ENCODE measurements around the gene RNF133. TPM values are rescaled to one million over a fixed set of nuclear protein-coding genes. Genes with fewer than 3 reads are reported as not detected.
"Not testable (repeated sequence)": the region's sequence is repeated elsewhere in the genome, so short reads cannot be mapped to it uniquely, and the experiment has no call there.

Gene RNF133
- polyA plus RNA-seq, 2 donors = not detected

GRCh38 chr7:122692769-122693309, 6.1 kb downstream of the RNF133 start:
- no peaks in the 10 kb centered on the region for H3K4me1 ChIP-seq (ENCODE audit: control insufficient read depth in 2 of 2, insufficient read depth in 2 of 2, low read length in 1 of 2)
- WGBS, 2 donors = 93 to 95% methylated on average over 3 of the region's 3 CpGs

DNA sequence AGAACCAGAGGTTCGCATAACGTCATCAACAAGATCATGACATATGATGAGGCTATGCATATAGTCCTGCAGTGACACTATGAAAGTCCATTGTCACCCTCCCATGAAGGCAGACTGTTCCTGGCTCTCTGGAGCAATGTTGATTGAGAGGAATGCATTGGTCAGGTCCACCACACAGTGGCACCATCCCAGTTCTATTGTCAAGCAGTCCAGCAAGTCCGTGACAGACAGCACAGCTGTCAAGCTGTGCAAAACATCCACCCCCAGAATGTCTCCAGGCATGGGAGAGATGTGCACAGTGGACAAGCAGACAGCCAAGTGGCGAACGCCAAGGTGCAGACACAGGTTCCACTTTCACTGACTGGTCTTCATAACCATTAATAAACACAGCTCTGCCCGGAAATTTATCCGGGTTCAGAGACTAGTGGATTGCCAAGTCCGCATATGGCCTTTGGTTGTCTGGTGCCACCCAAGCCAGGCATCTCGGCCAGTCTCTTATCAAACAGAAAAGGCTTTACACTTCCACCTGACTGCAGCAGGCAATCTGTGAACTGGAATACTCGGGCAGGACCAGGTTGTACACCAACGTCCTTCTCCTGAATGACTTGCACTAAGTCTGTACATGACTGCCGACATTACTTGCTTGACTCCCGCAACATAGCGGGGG, 7.2 kb downstream of the RNF133 start:
- no peak overlapping the region for H3K4me3 ChIP-seq (ENCODE audit: low read depth in 1 of 2, low read length in 2 of 2)
- H3K36me3 ChIP-seq (ENCODE audit: control insufficient read depth in 2 of 2, insufficient read depth in 2 of 2, low read length in 1 of 2) = no peaks in the 10 kb centered on the region
- 94 to 95% methylated on average over 14 of the region's 14 CpGs for WGBS, 2 donors
- no peak overlapping the region for H3K27ac ChIP-seq (ENCODE audit: low read depth in 2 of 2, low read length in 1 of 2)
- no peaks in the 10 kb centered on the region for H3K27me3 ChIP-seq (ENCODE audit: control insufficient read depth in 1 of 2, insufficient read depth in 2 of 2, low read length in 2 of 2)
- H3K9me3 ChIP-seq (ENCODE audit: control insufficient read depth in 2 of 2, insufficient read depth in 1 of 2, low read depth in 1 of 2, low read length in 1 of 2) = peaks cover 0 to 2% of the 10 kb centered on the region in 2 donors
- H3K4me1 ChIP-seq (ENCODE audit: control insufficient read depth in 2 of 2, insufficient read depth in 2 of 2, low read length in 1 of 2) = no peaks in the 10 kb centered on the region

More at GRCh38 chr7:122692769-122693309, 6.1 kb downstream of the RNF133 start:
- no peaks in the 10 kb centered on the region for H3K36me3 ChIP-seq (ENCODE audit: control insufficient read depth in 2 of 2, insufficient read depth in 2 of 2, low read length in 1 of 2)
- no peaks in the 10 kb centered on the region for H3K27me3 ChIP-seq (ENCODE audit: control insufficient read depth in 1 of 2, insufficient read depth in 2 of 2, low read length in 2 of 2)
- peaks cover 0 to 2% of the 10 kb centered on the region in 2 donors for H3K9me3 ChIP-seq (ENCODE audit: control insufficient read depth in 2 of 2, insufficient read depth in 1 of 2, low read depth in 1 of 2, low read length in 1 of 2)
- H3K27ac ChIP-seq (ENCODE audit: low read depth in 2 of 2, low read length in 1 of 2) = no peak overlapping the region
- no peak overlapping the region for H3K4me3 ChIP-seq (ENCODE audit: low read depth in 1 of 2, low read length in 2 of 2)

- H3K27me3 ChIP-seq (ENCODE audit: control insufficient read depth in 1 of 2, insufficient read depth in 2 of 2, low read length in 2 of 2) = no peaks in the 10 kb centered on the region
- 90 to 91% methylated on average over 13 of the region's 13 CpGs for WGBS, 2 donors
- no peaks in the 10 kb centered on the region for H3K4me1 ChIP-seq (ENCODE audit: control insufficient read depth in 2 of 2, insufficient read depth in 2 of 2, low read length in 1 of 2)
- H3K27ac ChIP-seq (ENCODE audit: low read depth in 2 of 2, low read length in 1 of 2) = no peak overlapping the region
- H3K4me3 ChIP-seq (ENCODE audit: low read depth in 1 of 2, low read length in 2 of 2) = no peak overlapping the region
- peaks cover 0 to 2% of the 10 kb centered on the region in 2 donors for H3K9me3 ChIP-seq (ENCODE audit: control insufficient read depth in 2 of 2, insufficient read depth in 1 of 2, low read depth in 1 of 2, low read length in 1 of 2)
- no peaks in the 10 kb centered on the region for H3K36me3 ChIP-seq (ENCODE audit: control insufficient read depth in 2 of 2, insufficient read depth in 2 of 2, low read length in 1 of 2)
Observed at GRCh38 chr7:122689346-122690109, 9.4 kb downstream of the RNF133 start.

GRCh38 chr7:122688400-122688998, 10.4 kb downstream of the RNF133 start:
- Histone ChIP-seq H3K4me3 (ENCODE audit: low read depth in 1 of 2, low read length in 2 of 2) (no peak overlapping the region), H3K27me3 (ENCODE audit: control insufficient read depth in 1 of 2, insufficient read depth in 2 of 2, low read length in 2 of 2) (no peaks in the 10 kb centered on the region), H3K27ac (ENCODE audit: low read depth in 2 of 2, low read length in 1 of 2) (no peak overlapping the region), H3K36me3 (ENCODE audit: control insufficient read depth in 2 of 2, insufficient read depth in 2 of 2, low read length in 1 of 2) (no peaks in the 10 kb centered on the region), H3K4me1 (ENCODE audit: control insufficient read depth in 2 of 2, insufficient read depth in 2 of 2, low read length in 1 of 2) (no peaks in the 10 kb centered on the region), H3K9me3 (ENCODE audit: control insufficient read depth in 2 of 2, insufficient read depth in 1 of 2, low read depth in 1 of 2, low read length in 1 of 2) (peaks cover 0 to 2% of the 10 kb centered on the region in 2 donors)
- WGBS, 2 donors = 69 to 80% methylated on average over 6 of the region's 6 CpGs

- Histone ChIP-seq H3K36me3 (ENCODE audit: control insufficient read depth in 2 of 2, insufficient read depth in 2 of 2, low read length in 1 of 2) (no peaks in the 10 kb centered on the region), H3K4me3 (ENCODE audit: low read depth in 1 of 2, low read length in 2 of 2) (no peak overlapping the region), H3K9me3 (ENCODE audit: control insufficient read depth in 2 of 2, insufficient read depth in 1 of 2, low read depth in 1 of 2, low read length in 1 of 2) (peaks cover 0 to 2% of the 10 kb centered on the region in 2 donors), H3K27me3 (ENCODE audit: control insufficient read depth in 1 of 2, insufficient read depth in 2 of 2, low read length in 2 of 2) (no peaks in the 10 kb centered on the region), H3K27ac (ENCODE audit: low read depth in 2 of 2, low read length in 1 of 2) (no peak overlapping the region), H3K4me1 (ENCODE audit: control insufficient read depth in 2 of 2, insufficient read depth in 2 of 2, low read length in 1 of 2) (no peaks in the 10 kb centered on the region)
- 76 to 82% methylated on average over 10 of the region's 10 CpGs for WGBS, 2 donors
Observed at GRCh38 chr7:122686360-122686878, 12.5 kb downstream of the RNF133 start.

DNA sequence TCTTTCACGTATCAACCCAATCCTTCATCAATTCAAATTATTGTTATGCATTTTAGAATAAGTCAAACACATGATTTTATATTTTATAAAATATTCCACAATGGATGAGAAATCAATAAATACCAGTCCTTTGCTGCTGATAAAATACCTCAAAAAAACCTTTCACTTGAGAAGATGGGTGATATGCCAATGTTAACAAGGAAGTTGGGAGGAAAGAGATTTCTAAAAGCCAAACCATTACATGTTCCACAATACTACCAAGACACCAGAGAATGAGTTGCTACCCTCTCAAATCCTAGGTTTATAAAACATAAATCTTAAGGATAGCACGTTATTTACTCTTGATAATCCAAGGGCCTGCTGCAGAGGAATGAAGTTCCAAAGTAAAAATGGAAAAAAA, 14.4 kb downstream of the RNF133 start:
- 55 to 76% methylated on average over 2 of the region's 2 CpGs for WGBS, 2 donors
- Histone ChIP-seq H3K4me3 (ENCODE audit: low read depth in 1 of 2, low read length in 2 of 2) (no peak overlapping the region), H3K27me3 (ENCODE audit: control insufficient read depth in 1 of 2, insufficient read depth in 2 of 2, low read length in 2 of 2) (no peaks in the 10 kb centered on the region), H3K9me3 (ENCODE audit: control insufficient read depth in 2 of 2, insufficient read depth in 1 of 2, low read depth in 1 of 2, low read length in 1 of 2) (no peaks in the 10 kb centered on the region), H3K36me3 (ENCODE audit: control insufficient read depth in 2 of 2, insufficient read depth in 2 of 2, low read length in 1 of 2) (no peaks in the 10 kb centered on the region), H3K4me1 (ENCODE audit: control insufficient read depth in 2 of 2, insufficient read depth in 2 of 2, low read length in 1 of 2) (no peaks in the 10 kb centered on the region), H3K27ac (ENCODE audit: low read depth in 2 of 2, low read length in 1 of 2) (no peak overlapping the region)

DNA sequence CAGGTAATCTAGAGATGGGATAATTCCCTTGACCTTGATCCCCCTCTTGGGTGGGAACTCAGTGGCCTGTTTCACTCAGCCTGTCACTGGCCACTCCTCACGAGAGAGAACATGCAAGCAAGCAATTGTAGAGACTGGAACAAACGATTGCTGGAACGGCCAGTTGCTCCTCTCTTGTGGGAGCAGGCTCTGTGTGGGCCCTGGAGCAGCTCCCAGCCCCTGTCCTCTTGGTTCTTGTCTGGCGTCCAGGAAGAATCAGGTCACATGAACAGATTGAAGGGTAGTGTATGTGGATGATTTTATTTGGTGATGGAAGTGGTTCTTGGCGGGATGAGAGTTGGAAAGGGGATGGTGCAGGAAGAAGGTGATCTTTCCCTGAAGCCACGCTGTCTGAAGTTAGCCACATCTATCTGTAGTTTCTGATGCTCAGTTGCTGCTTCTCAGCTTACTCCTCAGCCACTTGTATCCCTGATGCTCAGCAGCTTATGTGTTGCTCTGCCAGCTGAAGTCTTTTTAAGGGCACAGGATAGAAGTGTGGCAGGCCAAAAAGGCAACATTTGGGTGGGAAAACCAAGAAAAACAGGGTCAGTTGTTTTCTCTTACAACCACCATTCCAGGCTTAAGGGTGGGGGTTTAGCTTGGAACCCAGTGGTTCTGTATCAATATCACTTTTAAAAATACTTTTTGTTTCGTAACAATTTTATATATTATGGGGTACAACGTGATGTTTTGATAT, 15.9 kb downstream of the RNF133 start:
- Histone ChIP-seq H3K36me3 (ENCODE audit: control insufficient read depth in 2 of 2, insufficient read depth in 2 of 2, low read length in 1 of 2) (no peaks in the 10 kb centered on the region), H3K4me3 (ENCODE audit: low read depth in 1 of 2, low read length in 2 of 2) (no peak overlapping the region), H3K4me1 (ENCODE audit: control insufficient read depth in 2 of 2, insufficient read depth in 2 of 2, low read length in 1 of 2) (no peaks in the 10 kb centered on the region), H3K27ac (ENCODE audit: low read depth in 2 of 2, low read length in 1 of 2) (no peak overlapping the region), H3K9me3 (ENCODE audit: control insufficient read depth in 2 of 2, insufficient read depth in 1 of 2, low read depth in 1 of 2, low read length in 1 of 2) (no peaks in the 10 kb centered on the region), H3K27me3 (ENCODE audit: control insufficient read depth in 1 of 2, insufficient read depth in 2 of 2, low read length in 2 of 2) (no peaks in the 10 kb centered on the region)
- 81 to 82% methylated on average over 8 of the region's 8 CpGs for WGBS, 2 donors

DNA sequence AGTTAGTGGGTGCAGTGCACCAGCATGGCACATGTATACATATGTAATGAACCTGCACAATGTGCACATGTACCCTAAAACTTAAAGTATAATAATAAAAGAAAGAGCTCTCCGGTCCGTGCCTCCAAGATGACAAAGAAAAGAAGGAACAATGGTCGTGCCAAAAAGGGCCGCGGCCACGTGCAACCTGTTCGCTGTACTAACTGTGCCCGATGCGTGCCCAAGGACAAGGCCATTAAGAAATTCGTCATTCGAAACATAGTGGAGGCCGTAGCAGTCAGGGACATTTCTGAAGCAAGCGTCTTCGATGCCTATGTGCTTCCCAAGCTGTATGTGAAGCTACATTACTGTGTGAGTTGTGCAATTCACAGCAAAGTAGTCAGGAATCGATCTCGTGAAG, 17.7 kb downstream of the RNF133 start:
- H3K4me1 ChIP-seq (ENCODE audit: control insufficient read depth in 2 of 2, insufficient read depth in 2 of 2, low read length in 1 of 2); H3K4me3 ChIP-seq (ENCODE audit: low read depth in 1 of 2, low read length in 2 of 2); H3K27me3 ChIP-seq (ENCODE audit: control insufficient read depth in 1 of 2, insufficient read depth in 2 of 2, low read length in 2 of 2); H3K9me3 ChIP-seq (ENCODE audit: control insufficient read depth in 2 of 2, insufficient read depth in 1 of 2, low read depth in 1 of 2, low read length in 1 of 2); H3K27ac ChIP-seq (ENCODE audit: low read depth in 2 of 2, low read length in 1 of 2); H3K36me3 ChIP-seq (ENCODE audit: control insufficient read depth in 2 of 2, insufficient read depth in 2 of 2, low read length in 1 of 2): not testable (repeated sequence)
- WGBS, 2 donors = 97 to 98% methylated on average over 16 of the region's 16 CpGs

DNA sequence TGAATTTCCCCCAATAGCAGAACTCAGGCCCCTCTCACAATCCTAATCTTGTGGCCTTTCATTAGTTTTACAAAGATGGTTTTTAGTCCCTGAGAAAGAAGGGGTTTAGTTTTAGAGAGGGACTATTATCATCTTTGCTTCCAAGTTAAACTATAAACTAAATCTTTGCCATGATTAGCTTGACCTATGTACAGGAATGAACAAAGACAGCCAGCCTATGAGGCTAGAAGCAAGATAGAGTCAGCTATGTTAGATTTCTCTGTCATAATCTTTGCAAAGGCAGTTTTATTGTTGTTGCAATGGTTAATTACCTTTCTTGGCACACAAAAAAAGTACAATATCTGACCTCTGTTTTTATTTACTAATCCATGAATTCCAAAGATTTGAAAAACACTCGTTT, 19.1 kb downstream of the RNF133 start:
- H3K36me3 ChIP-seq (ENCODE audit: control insufficient read depth in 2 of 2, insufficient read depth in 2 of 2, low read length in 1 of 2) = no peaks in the 10 kb centered on the region
- H3K27me3 ChIP-seq (ENCODE audit: control insufficient read depth in 1 of 2, insufficient read depth in 2 of 2, low read length in 2 of 2) = no peaks in the 10 kb centered on the region
- H3K9me3 ChIP-seq (ENCODE audit: control insufficient read depth in 2 of 2, insufficient read depth in 1 of 2, low read depth in 1 of 2, low read length in 1 of 2) = no peaks in the 10 kb centered on the region
- 40 to 52% methylated on average over 1 of the region's 1 CpG for WGBS, 2 donors
- no peak overlapping the region for H3K27ac ChIP-seq (ENCODE audit: low read depth in 2 of 2, low read length in 1 of 2)
- H3K4me3 ChIP-seq (ENCODE audit: low read depth in 1 of 2, low read length in 2 of 2) = no peak overlapping the region
- H3K4me1 ChIP-seq (ENCODE audit: control insufficient read depth in 2 of 2, insufficient read depth in 2 of 2, low read length in 1 of 2) = no peaks in the 10 kb centered on the region

Data from esophagus (tissue), 2 donors.